GM21381 (cell line): Measurements from ENCODE around the gene ANGPTL8.

Source experiments
- ATAC-seq: cut with Tn5 transposase; IDR thresholded peaks from one replicate; pipeline ENCODE4 v1.9.1; 2021; ENCODE audit warnings: mild to moderate bottlenecking, moderate library complexity; ENCODE audit not compliant: unreplicated experiment

ANGPTL8 gene

DNA sequence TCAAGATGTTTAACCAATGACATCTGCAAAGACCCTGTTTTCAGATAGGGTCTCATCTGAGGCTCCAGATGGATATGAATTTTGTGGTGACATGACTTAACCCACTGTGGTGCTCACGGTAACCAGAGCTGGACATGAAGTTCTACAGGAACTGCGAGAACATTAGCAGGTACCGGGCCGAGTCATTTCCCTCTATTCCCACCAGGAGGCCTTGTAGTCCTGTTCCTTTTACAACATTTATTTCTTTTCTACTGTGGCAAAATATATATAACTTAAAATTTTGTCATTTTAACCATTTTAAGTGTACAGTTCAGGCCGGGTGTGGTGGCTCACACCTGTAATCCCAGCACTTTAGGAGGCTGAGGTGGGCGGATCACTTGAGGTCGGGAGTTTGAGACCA is 48.9 kb downstream of the ANGPTL8 start:
- no peak for ATAC-seq

- no peak for ATAC-seq
These were observed 50.8 kb downstream of the ANGPTL8 start for GRCh38 chr19:11290256-11290655.

DNA sequence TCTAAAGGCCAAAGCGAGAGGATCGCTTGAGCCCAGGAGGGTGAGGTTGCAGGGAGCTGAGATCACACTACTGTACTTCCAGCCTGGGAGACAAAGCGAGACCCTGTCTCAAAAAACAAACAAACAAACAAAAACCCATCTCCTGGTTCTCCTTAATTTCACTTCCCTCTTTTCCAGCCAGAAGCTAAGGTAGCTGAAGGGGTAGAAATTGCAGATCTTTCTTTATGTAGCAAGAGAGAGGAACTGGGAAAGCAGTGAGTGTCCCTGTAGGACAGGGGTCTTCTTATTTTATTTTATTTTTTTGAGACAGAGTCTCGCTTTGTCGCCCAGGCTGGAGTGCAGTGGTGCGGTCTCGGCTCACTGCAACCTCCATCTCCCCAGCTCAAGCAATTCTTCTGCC is 52.0 kb downstream of the ANGPTL8 start:
- no peak for ATAC-seq
